ENCODE results near the gene PTPRC.

Gene PTPRC

DNA sequence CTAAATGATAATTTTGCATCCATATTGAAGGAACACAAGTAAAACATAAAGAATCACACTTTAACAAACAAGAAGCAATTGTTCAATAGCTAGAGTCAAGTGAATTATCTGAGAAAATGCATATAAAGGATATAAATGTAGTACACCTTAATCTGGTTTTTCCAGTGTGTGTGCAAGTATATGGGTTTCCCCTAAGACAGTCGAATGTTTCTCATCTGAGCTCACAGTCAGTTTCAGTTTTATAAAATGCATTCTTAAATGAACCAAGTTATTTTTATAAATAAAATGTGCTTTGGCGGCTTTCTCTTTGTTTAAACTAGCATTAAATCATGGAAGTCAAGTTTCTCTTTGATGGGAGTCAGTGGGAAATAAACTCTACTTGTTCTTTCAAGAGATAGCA, 125.9 kb downstream of the PTPRC start:
- no peak overlapping the region for H3K56ac ChIP-seq (ENCODE audit: low read length)
- no peak overlapping the region for H3K18ac ChIP-seq (ENCODE audit: low read length)
- no peaks in the 10 kb centered on the region for H3K36me3 ChIP-seq (ENCODE audit: control insufficient read depth, insufficient read depth, low read length)
- no peak overlapping the region for H3K4ac ChIP-seq (ENCODE audit: low read depth, low read length)
- H3K4me2 ChIP-seq (ENCODE audit: low read length), result no peak overlapping the region
- H3K4me3 ChIP-seq (ENCODE audit: low read length), result no peak overlapping the region
- no CpG with 5 or more reads among the region's 2 CpGs for WGBS (ENCODE audit: extremely low coverage, insufficient coverage, low lambda C conversion rate)
- no peaks in the 10 kb centered on the region for H3K27me3 ChIP-seq (ENCODE audit: insufficient read depth, low read length, poor library complexity)
- DNase-seq, result no peak
- H2AK5ac ChIP-seq (ENCODE audit: low read length), result no peak overlapping the region
- no peak overlapping the region for H2BK120ac ChIP-seq (ENCODE audit: low read depth, low read length)
- no peak overlapping the region for H4K5ac ChIP-seq (ENCODE audit: low read length)
- H2BK15ac ChIP-seq (replicated peaks; ENCODE audit: low read depth), result no peak overlapping the region
- H3K79me1 ChIP-seq (ENCODE audit: low read length), result no peaks in the 10 kb centered on the region
- no peak overlapping the region for H3K9ac ChIP-seq (ENCODE audit: low read length)
- H3K79me2 ChIP-seq (ENCODE audit: control insufficient read depth, insufficient read depth, low read length), result no peaks in the 10 kb centered on the region
- H3K27ac ChIP-seq (ENCODE audit: low read depth, low read length), result no peak overlapping the region
- no peak overlapping the region for H4K8ac ChIP-seq (ENCODE audit: low read depth, low read length)
- no peaks in the 10 kb centered on the region for H3K4me1 ChIP-seq (ENCODE audit: control insufficient read depth, low read depth, low read length)
- H2BK5ac ChIP-seq (ENCODE audit: low read length), result no peak overlapping the region
- H3K23ac ChIP-seq (ENCODE audit: low read length), result no peak overlapping the region

DNA sequence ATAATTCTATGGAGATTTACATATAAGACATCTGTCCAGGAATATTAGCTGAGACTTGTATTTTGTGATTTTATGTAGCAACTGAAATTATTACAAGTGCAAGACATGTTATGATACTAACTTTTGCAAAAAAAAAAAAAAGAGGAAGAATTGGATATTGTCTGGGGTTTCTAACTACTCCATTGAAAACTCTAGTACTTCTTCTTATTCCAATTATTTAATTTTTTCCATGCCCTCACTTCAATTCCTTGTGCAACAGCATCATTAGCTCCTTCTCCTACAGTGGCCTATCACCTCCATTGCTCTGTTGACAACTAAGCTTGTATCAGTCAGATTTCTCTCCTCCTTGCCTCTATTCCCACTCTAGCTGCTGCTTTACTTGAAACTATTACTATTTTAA, 126.6 kb downstream of the PTPRC start:
- no peak overlapping the region for H3K23ac ChIP-seq (ENCODE audit: low read length)
- no peak overlapping the region for H3K56ac ChIP-seq (ENCODE audit: low read length)
- no peak overlapping the region for H2BK5ac ChIP-seq (ENCODE audit: low read length)
- H3K9ac ChIP-seq (ENCODE audit: low read length), result no peak overlapping the region
- H4K8ac ChIP-seq (ENCODE audit: low read depth, low read length), result no peak overlapping the region
- no peak overlapping the region for H3K18ac ChIP-seq (ENCODE audit: low read length)
- H3K4me1 ChIP-seq (ENCODE audit: control insufficient read depth, low read depth, low read length), result no peaks in the 10 kb centered on the region
- H4K5ac ChIP-seq (ENCODE audit: low read length), result no peak overlapping the region
- no peak overlapping the region for H3K4me3 ChIP-seq (ENCODE audit: low read length)
- no peak overlapping the region for H2AK5ac ChIP-seq (ENCODE audit: low read length)
- H3K36me3 ChIP-seq (ENCODE audit: control insufficient read depth, insufficient read depth, low read length), result no peaks in the 10 kb centered on the region
- no peak overlapping the region for H2BK120ac ChIP-seq (ENCODE audit: low read depth, low read length)
- H3K27me3 ChIP-seq (ENCODE audit: insufficient read depth, low read length, poor library complexity), result no peaks in the 10 kb centered on the region
- H3K4me2 ChIP-seq (ENCODE audit: low read length), result no peak overlapping the region
- no peaks in the 10 kb centered on the region for H3K79me2 ChIP-seq (ENCODE audit: control insufficient read depth, insufficient read depth, low read length)
- no peak overlapping the region for H3K4ac ChIP-seq (ENCODE audit: low read depth, low read length)
- no peak overlapping the region for H3K27ac ChIP-seq (ENCODE audit: low read depth, low read length)
- no peaks in the 10 kb centered on the region for H3K79me1 ChIP-seq (ENCODE audit: low read length)
- H2BK15ac ChIP-seq (replicated peaks; ENCODE audit: low read depth), result no peak overlapping the region
- no peak for DNase-seq

DNA sequence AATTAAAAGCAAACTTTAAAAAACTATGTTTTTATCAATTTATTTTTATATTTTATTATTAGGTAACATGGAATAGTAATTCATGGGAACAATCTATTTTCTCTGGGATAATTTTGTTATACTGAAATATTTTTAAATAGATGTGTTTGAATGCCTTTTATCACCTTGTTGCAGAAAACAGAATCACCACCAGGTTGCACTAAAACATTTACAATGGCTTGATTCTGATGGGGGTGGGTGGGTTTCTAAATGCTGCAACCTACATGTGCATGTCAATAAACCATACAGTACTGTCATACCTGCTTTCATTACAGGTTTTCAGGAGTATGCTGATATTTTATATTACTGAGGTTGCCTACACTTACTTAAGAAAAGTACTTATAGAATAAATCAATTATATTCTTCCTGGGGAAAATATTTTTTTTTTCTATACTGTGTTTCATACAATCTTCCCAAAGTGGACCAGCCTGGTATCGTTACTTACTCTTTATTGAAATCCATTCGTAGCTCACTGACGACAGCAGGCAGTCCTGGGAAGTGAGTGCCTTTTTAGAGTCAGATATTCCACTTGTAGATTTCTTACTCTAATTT, 132.8 kb downstream of the PTPRC start:
- no peak overlapping the region for H4K8ac ChIP-seq (ENCODE audit: low read depth, low read length)
- H2BK15ac ChIP-seq (replicated peaks; ENCODE audit: low read depth), result no peak overlapping the region
- no peak overlapping the region for H3K27ac ChIP-seq (ENCODE audit: low read depth, low read length)
- no peak overlapping the region for H2AK5ac ChIP-seq (ENCODE audit: low read length)
- no peak overlapping the region for H4K5ac ChIP-seq (ENCODE audit: low read length)
- no peak overlapping the region for H3K18ac ChIP-seq (ENCODE audit: low read length)
- peak; percentile 59 for DNase-seq
- H3K4me1 ChIP-seq (ENCODE audit: control insufficient read depth, low read depth, low read length), result no peaks in the 10 kb centered on the region
- no peaks in the 10 kb centered on the region for H3K79me2 ChIP-seq (ENCODE audit: control insufficient read depth, insufficient read depth, low read length)
- no peaks in the 10 kb centered on the region for H3K36me3 ChIP-seq (ENCODE audit: control insufficient read depth, insufficient read depth, low read length)
- H3K4me3 ChIP-seq (ENCODE audit: low read length), result no peak overlapping the region
- H3K23ac ChIP-seq (ENCODE audit: low read length), result no peak overlapping the region
- no peaks in the 10 kb centered on the region for H3K27me3 ChIP-seq (ENCODE audit: insufficient read depth, low read length, poor library complexity)
- no peak overlapping the region for H3K56ac ChIP-seq (ENCODE audit: low read length)
- no peak overlapping the region for H3K4ac ChIP-seq (ENCODE audit: low read depth, low read length)
- no peaks in the 10 kb centered on the region for H3K79me1 ChIP-seq (ENCODE audit: low read length)
- no peak overlapping the region for H2BK5ac ChIP-seq (ENCODE audit: low read length)
- no peak overlapping the region for H2BK120ac ChIP-seq (ENCODE audit: low read depth, low read length)
- H3K4me2 ChIP-seq (ENCODE audit: low read length), result no peak overlapping the region
- no CpG with 5 or more reads among the region's 3 CpGs for WGBS (ENCODE audit: extremely low coverage, insufficient coverage, low lambda C conversion rate)
- H3K9ac ChIP-seq (ENCODE audit: low read length), result no peak overlapping the region

DNA sequence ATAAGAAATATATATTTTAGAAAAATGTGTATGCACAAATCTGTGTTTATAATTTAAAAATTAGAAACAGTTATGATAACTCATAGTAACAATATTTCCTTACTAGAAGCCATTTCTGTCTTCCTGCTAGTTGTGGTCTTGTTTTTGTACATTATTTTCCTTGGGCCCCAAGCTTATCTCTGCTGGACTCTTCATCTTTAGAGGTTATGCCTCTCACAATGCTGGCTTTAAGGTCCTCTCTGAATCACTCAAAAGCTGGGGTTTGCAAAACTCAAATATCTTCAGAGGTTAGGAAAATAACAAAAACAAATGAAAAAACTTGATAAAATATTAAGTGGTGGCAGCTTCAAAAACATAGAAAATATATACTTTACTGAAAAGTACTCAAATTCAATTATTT, 133.8 kb downstream of the PTPRC start:
- Histone ChIP-seq H3K27ac (ENCODE audit: low read depth, low read length) (no peak overlapping the region), H3K27me3 (ENCODE audit: insufficient read depth, low read length, poor library complexity) (no peaks in the 10 kb centered on the region), H2AK5ac (ENCODE audit: low read length) (no peak overlapping the region)

DNA sequence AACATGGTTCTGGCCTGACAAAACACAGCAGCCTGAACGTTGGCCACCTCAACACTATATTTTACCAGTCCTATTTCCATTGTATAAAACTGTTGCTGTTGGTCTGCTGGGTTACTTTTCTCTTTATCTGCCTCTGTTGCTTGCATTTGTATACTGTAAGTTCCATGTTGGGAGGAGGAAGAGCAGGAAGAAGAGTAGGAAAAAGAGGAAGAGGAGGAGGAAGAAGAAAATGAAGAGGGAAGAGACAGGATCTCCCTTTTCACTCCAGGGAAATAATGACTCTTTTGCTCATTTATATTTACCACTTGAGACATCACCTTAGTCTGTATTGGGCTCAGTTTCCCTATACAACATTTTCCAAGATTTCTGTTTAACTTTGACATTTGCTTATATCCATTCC, 134.2 kb downstream of the PTPRC start:
- H3K4me3 ChIP-seq (ENCODE audit: low read length), result no peak overlapping the region
- no peaks in the 10 kb centered on the region for H3K79me1 ChIP-seq (ENCODE audit: low read length)
- no peaks in the 10 kb centered on the region for H3K79me2 ChIP-seq (ENCODE audit: control insufficient read depth, insufficient read depth, low read length)
- H2BK15ac ChIP-seq (replicated peaks; ENCODE audit: low read depth), result no peak overlapping the region
- H2BK5ac ChIP-seq (ENCODE audit: low read length), result no peak overlapping the region
- H2AK5ac ChIP-seq (ENCODE audit: low read length), result no peak overlapping the region
- WGBS (ENCODE audit: extremely low coverage, insufficient coverage, low lambda C conversion rate), result no CpG with 5 or more reads among the region's 1 CpG
- no peak overlapping the region for H3K9ac ChIP-seq (ENCODE audit: low read length)
- H3K27me3 ChIP-seq (ENCODE audit: insufficient read depth, low read length, poor library complexity), result no peaks in the 10 kb centered on the region
- H3K27ac ChIP-seq (ENCODE audit: low read depth, low read length), result no peak overlapping the region
- DNase-seq, result no peak
- H3K4ac ChIP-seq (ENCODE audit: low read depth, low read length), result no peak overlapping the region
- H3K56ac ChIP-seq (ENCODE audit: low read length), result no peak overlapping the region
- no peaks in the 10 kb centered on the region for H3K4me1 ChIP-seq (ENCODE audit: control insufficient read depth, low read depth, low read length)
- H3K4me2 ChIP-seq (ENCODE audit: low read length), result no peak overlapping the region
- H2BK120ac ChIP-seq (ENCODE audit: low read depth, low read length), result no peak overlapping the region
- H3K36me3 ChIP-seq (ENCODE audit: control insufficient read depth, insufficient read depth, low read length), result no peaks in the 10 kb centered on the region
- H4K8ac ChIP-seq (ENCODE audit: low read depth, low read length), result no peak overlapping the region
- no peak overlapping the region for H4K5ac ChIP-seq (ENCODE audit: low read length)
- no peak overlapping the region for H3K23ac ChIP-seq (ENCODE audit: low read length)
- H3K18ac ChIP-seq (ENCODE audit: low read length), result no peak overlapping the region

More for the DNA sequence above, 133.8 kb downstream of the PTPRC start:
- Histone ChIP-seq H3K79me1 (ENCODE audit: low read length) (no peaks in the 10 kb centered on the region), H3K23ac (ENCODE audit: low read length) (no peak overlapping the region), H3K4me3 (ENCODE audit: low read length) (no peak overlapping the region), H2BK15ac (replicated peaks; ENCODE audit: low read depth) (no peak overlapping the region), H4K5ac (ENCODE audit: low read length) (no peak overlapping the region), H3K4me2 (ENCODE audit: low read length) (no peak overlapping the region), H2BK5ac (ENCODE audit: low read length) (no peak overlapping the region), H4K8ac (ENCODE audit: low read depth, low read length) (no peak overlapping the region), H3K56ac (ENCODE audit: low read length) (no peak overlapping the region), H3K4me1 (ENCODE audit: control insufficient read depth, low read depth, low read length) (no peaks in the 10 kb centered on the region), H2BK120ac (ENCODE audit: low read depth, low read length) (no peak overlapping the region), H3K9ac (ENCODE audit: low read length) (no peak overlapping the region), H3K18ac (ENCODE audit: low read length) (no peak overlapping the region), H3K4ac (ENCODE audit: low read depth, low read length) (no peak overlapping the region), H3K79me2 (ENCODE audit: control insufficient read depth, insufficient read depth, low read length) (no peaks in the 10 kb centered on the region), H3K36me3 (ENCODE audit: control insufficient read depth, insufficient read depth, low read length) (no peaks in the 10 kb centered on the region)
- DNase-seq, result no peak

DNA sequence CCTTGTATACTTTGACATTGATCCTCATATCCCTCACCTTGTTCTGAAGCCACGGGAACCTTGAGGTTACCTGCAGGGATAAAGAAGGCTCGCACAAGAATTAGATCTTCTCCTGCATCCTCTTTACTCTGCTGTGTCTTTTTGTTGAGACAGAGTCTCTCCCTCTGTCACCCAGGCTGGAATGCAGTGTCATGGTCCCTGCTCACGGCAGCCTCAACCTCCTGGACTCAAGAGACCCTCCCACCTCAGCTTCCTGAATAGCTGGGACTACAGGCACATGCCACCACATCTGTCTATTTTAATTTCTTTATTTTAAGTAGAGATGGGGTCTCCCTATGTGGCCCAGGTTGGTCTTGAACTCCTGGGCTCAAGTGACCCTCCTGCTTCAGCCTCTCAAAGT, 134.7 kb downstream of the PTPRC start:
- H4K8ac ChIP-seq (ENCODE audit: low read depth, low read length), result no peak overlapping the region
- H3K4ac ChIP-seq (ENCODE audit: low read depth, low read length), result no peak overlapping the region
- DNase-seq, result no peak
- no peak overlapping the region for H2BK5ac ChIP-seq (ENCODE audit: low read length)
- H3K79me1 ChIP-seq (ENCODE audit: low read length), result no peaks in the 10 kb centered on the region
- H3K27me3 ChIP-seq (ENCODE audit: insufficient read depth, low read length, poor library complexity), result no peaks in the 10 kb centered on the region
- H3K4me3 ChIP-seq (ENCODE audit: low read length), result no peak overlapping the region
- H2BK120ac ChIP-seq (ENCODE audit: low read depth, low read length), result no peak overlapping the region
- no peaks in the 10 kb centered on the region for H3K4me1 ChIP-seq (ENCODE audit: control insufficient read depth, low read depth, low read length)
- H3K23ac ChIP-seq (ENCODE audit: low read length), result no peak overlapping the region
- WGBS (ENCODE audit: extremely low coverage, insufficient coverage, low lambda C conversion rate), result no CpG with 5 or more reads among the region's 3 CpGs
- no peak overlapping the region for H3K9ac ChIP-seq (ENCODE audit: low read length)
- H3K79me2 ChIP-seq (ENCODE audit: control insufficient read depth, insufficient read depth, low read length), result no peaks in the 10 kb centered on the region
- H3K56ac ChIP-seq (ENCODE audit: low read length), result no peak overlapping the region
- no peak overlapping the region for H3K4me2 ChIP-seq (ENCODE audit: low read length)
- H3K36me3 ChIP-seq (ENCODE audit: control insufficient read depth, insufficient read depth, low read length), result no peaks in the 10 kb centered on the region
- H2BK15ac ChIP-seq (replicated peaks; ENCODE audit: low read depth), result no peak overlapping the region
- H3K18ac ChIP-seq (ENCODE audit: low read length), result no peak overlapping the region
- no peak overlapping the region for H3K27ac ChIP-seq (ENCODE audit: low read depth, low read length)
- no peak overlapping the region for H2AK5ac ChIP-seq (ENCODE audit: low read length)
- H4K5ac ChIP-seq (ENCODE audit: low read length), result no peak overlapping the region

All from mesendoderm (in vitro differentiated cells).